ENCODE results near the gene RS1.

DNA sequence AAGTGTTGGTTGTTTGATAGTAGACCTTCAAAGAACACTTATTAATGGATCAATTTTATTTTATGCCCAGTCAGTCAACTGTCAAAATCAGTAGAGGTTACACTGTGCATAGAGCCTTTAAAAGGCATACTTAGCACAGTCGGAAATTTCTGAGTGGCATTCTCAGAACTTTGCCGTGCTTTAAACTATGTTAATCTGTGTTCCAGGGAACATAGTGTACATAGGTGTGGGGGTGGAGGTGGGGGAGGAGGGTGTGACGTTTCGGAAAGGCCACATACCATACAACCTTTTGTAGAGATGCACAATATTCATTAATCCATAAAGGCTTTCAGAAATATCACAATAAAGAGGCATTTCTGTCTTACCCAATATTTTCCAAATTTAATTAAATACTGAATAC lies 75.8 kb downstream of the RS1 start:
- no peak for TF ChIP-seq POLR2A (IDR thresholded peaks at IDR 0.05; ENCODE audit: low read depth, low read length)
- TF ChIP-seq, protein P1, sequence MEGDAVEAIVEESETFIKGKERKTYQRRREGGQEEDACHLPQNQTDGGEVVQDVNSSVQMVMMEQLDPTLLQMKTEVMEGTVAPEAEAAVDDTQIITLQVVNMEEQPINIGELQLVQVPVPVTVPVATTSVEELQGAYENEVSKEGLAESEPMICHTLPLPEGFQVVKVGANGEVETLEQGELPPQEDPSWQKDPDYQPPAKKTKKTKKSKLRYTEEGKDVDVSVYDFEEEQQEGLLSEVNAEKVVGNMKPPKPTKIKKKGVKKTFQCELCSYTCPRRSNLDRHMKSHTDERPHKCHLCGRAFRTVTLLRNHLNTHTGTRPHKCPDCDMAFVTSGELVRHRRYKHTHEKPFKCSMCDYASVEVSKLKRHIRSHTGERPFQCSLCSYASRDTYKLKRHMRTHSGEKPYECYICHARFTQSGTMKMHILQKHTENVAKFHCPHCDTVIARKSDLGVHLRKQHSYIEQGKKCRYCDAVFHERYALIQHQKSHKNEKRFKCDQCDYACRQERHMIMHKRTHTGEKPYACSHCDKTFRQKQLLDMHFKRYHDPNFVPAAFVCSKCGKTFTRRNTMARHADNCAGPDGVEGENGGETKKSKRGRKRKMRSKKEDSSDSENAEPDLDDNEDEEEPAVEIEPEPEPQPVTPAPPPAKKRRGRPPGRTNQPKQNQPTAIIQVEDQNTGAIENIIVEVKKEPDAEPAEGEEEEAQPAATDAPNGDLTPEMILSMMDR (conservative IDR thresholded peaks at IDR 0.05; ENCODE audit: low read depth, low read length), result no peak
- no peak for TF ChIP-seq RAD21 (IDR thresholded peaks at IDR 0.05; ENCODE audit: low read length)
- no peak for TF ChIP-seq SMC3 (IDR thresholded peaks at IDR 0.05; ENCODE audit: low read depth, low read length)
- TF ChIP-seq, protein P2, sequence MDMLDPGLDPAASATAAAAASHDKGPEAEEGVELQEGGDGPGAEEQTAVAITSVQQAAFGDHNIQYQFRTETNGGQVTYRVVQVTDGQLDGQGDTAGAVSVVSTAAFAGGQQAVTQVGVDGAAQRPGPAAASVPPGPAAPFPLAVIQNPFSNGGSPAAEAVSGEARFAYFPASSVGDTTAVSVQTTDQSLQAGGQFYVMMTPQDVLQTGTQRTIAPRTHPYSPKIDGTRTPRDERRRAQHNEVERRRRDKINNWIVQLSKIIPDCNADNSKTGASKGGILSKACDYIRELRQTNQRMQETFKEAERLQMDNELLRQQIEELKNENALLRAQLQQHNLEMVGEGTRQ (IDR thresholded peaks at IDR 0.05; ENCODE audit: low read depth, low read length), result no peak
- TF ChIP-seq BHLHE40 (IDR thresholded peaks at IDR 0.05; ENCODE audit: low read depth, low read length), result no peak

Data from IMR-90 (cell line).